Left ventricle myocardium inferior (tissue), 1 donor: ENCODE data around the gene EBP. TPM values are rescaled to one million over a fixed set of nuclear protein-coding genes. Genes with fewer than 3 reads are reported as not detected.
A peak's percentile ranks its signal among the peaks of the same experiment; 100 is the strongest.

ENCODE experiments used
- DNase-seq: peaks from one replicate; pipeline ENCODE4 v3.0.0-alpha.2; 2020
- H3K27ac ChIP-seq: fragments of 200-600 bp; replicated peaks from 2 replicates; pipeline ENCODE4 v1.8.0; 2021
- H3K27me3 ChIP-seq: fragments of 200-600 bp; 2 replicates; pipeline ENCODE4 v1.8.0; 2021; ENCODE audit warnings: low read depth
- H3K36me3 ChIP-seq: fragments of 200-600 bp; 2 replicates; pipeline ENCODE4 v1.8.0; 2021
- H3K4me1 ChIP-seq: fragments of 200-600 bp; 2 replicates; pipeline ENCODE4 v1.8.0; 2021
- H3K4me3 ChIP-seq: fragments of 200-600 bp; 2 replicates; pipeline ENCODE4 v1.8.0; 2021; ENCODE audit warnings: mild to moderate bottlenecking, moderate library complexity
- H3K9me3 ChIP-seq: fragments of 200-600 bp; replicated peaks from 2 replicates; pipeline ENCODE4 v1.8.0; 2021
- intact Hi-C: fragments of 100-400 bp; cut with micrococcal nuclease; formaldehyde crosslinking; loops from one replicate; pipeline ENCODE4 v1.11.0; 2022
- total RNA-seq: library from RNA; stranded (reverse); fragmentation: NEBNext Ultra II Directional; extraction: Animal tissue kit (Norgen Biotek cat#: 25700); gene quantifications from one replicate; pipeline ENCODE4 v1.2.1, GENCODE V29; 2021
- TF ChIP-seq, protein P1 (sequence below): fragments of 200-600 bp; IDR thresholded peaks from 2 replicates; pipeline ENCODE4 v1.8.0; 2021; ENCODE audit warnings: antibody characterized with exemption, mild to moderate bottlenecking, borderline replicate concordance
- donor health status: DM: no; HTN: yes; CAD: no; lungs with severe emphysema.

Gene EBP
- total RNA-seq, 1 donor from 2014 or later = 48.9 TPM

DNA sequence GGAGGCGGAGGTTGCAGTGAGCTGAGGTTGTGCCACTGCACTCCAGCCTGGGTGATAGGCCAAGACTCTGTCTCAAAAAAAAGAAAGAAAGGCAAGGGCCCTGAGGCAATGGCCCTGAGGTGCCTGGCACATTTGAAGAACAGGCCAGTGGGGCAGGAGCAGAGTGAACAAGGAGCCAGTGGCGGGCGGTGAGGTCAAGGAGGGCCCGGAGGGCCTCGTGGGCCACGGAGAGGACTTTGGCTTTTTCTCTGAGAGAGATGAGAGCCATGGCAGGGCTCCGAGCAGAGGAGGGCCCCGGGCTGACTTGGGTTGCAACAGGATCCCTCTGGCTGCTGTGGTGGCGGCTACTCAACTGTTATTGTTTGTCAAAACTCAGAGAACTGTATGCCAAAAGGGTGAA is 32.3 kb upstream of the EBP start:
- H3K27ac ChIP-seq = no peak overlapping the region
- no peaks in the 10 kb centered on the region for H3K27me3 ChIP-seq
- no peaks in the 10 kb centered on the region for H3K9me3 ChIP-seq
- H3K4me1 ChIP-seq = no peaks in the 10 kb centered on the region
- intact Hi-C loops = no loop called here
- no peak for DNase-seq
- no peaks in the 10 kb centered on the region for H3K36me3 ChIP-seq
- H3K4me3 ChIP-seq = no peak overlapping the region
- TF ChIP-seq, protein P1, sequence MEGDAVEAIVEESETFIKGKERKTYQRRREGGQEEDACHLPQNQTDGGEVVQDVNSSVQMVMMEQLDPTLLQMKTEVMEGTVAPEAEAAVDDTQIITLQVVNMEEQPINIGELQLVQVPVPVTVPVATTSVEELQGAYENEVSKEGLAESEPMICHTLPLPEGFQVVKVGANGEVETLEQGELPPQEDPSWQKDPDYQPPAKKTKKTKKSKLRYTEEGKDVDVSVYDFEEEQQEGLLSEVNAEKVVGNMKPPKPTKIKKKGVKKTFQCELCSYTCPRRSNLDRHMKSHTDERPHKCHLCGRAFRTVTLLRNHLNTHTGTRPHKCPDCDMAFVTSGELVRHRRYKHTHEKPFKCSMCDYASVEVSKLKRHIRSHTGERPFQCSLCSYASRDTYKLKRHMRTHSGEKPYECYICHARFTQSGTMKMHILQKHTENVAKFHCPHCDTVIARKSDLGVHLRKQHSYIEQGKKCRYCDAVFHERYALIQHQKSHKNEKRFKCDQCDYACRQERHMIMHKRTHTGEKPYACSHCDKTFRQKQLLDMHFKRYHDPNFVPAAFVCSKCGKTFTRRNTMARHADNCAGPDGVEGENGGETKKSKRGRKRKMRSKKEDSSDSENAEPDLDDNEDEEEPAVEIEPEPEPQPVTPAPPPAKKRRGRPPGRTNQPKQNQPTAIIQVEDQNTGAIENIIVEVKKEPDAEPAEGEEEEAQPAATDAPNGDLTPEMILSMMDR = no peak

DNA sequence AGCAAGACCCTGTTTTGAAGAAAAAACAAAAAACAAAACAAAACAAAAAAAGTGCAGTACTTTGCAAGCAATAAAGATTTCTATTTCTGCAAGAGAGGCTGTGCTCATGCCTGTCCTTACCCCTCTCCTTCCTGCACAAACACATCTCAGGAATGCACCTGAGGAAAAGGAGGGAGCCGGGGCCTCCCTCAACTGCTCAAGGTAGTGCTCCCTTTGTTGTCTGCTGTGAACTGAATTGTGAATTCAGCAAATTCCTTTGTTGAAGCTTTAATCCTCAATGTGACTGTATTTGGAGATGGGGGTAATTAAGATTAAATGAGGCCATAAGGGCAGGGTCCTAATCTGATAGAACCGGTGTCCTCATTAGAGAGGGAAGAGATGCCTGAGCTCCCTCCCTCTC is 31.7 kb upstream of the EBP start:
- Histone ChIP-seq H3K4me3 (no peak overlapping the region), H3K27me3 (no peaks in the 10 kb centered on the region), H3K4me1 (no peaks in the 10 kb centered on the region), H3K9me3 (no peaks in the 10 kb centered on the region), H3K36me3 (no peaks in the 10 kb centered on the region), H3K27ac (no peak overlapping the region)
- DNase-seq = no peak
- intact Hi-C loops = no loop called here
- TF ChIP-seq, protein P1 = no peak

DNA sequence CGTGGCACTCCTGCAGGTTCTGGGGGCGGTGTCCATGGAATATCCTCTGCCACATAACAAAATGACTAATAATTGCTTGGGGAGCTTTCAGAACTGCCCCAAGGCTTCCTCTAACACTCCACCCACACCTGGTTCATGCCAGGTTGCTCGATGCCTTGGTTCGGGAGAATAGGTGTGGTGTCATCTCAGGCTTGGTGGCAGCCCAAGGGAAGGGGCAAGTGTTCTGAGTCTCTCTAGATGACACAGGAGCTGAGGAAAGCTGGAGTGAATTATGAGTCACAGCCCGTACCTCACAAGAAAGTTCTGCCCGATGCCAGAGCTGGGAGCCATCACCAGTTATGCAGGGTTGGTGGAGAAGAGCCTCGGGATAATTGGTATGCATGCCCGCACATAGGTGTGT is 30.9 kb upstream of the EBP start:
- Histone ChIP-seq H3K4me1 (no peaks in the 10 kb centered on the region), H3K4me3 (no peak overlapping the region), H3K27me3 (no peaks in the 10 kb centered on the region), H3K9me3 (no peaks in the 10 kb centered on the region), H3K36me3 (no peaks in the 10 kb centered on the region), H3K27ac (no peak overlapping the region)
- no peak for DNase-seq
- TF ChIP-seq, protein P1 = no peak
- intact Hi-C loops = no loop called here

DNA sequence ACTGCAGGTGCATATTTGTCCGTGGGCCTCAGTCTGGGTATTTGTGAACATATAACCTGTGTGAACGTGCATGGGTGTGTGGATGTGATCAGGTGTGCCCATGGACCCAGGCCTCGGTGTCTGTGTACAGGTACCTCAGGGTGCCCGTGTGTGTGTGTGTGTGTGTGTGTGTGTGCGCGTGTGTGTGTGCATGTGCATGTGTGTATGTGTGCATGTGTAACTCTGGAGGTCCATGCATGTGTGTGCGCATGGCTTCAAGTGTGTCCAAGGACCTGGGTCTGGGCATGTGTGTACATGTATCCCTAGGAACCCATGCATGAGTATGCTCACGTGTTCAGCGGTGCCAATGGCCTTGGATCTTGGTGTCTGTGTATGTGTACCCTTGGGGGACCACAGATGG is 29.8 kb upstream of the EBP start:
- intact Hi-C loops = no loop called here
- no peaks in the 10 kb centered on the region for H3K27me3 ChIP-seq
- no peak overlapping the region for H3K4me3 ChIP-seq
- no peaks in the 10 kb centered on the region for H3K9me3 ChIP-seq
- no peak for DNase-seq
- no peaks in the 10 kb centered on the region for H3K36me3 ChIP-seq
- H3K27ac ChIP-seq = no peak overlapping the region
- no peaks in the 10 kb centered on the region for H3K4me1 ChIP-seq
- TF ChIP-seq, protein P1 = no peak

DNA sequence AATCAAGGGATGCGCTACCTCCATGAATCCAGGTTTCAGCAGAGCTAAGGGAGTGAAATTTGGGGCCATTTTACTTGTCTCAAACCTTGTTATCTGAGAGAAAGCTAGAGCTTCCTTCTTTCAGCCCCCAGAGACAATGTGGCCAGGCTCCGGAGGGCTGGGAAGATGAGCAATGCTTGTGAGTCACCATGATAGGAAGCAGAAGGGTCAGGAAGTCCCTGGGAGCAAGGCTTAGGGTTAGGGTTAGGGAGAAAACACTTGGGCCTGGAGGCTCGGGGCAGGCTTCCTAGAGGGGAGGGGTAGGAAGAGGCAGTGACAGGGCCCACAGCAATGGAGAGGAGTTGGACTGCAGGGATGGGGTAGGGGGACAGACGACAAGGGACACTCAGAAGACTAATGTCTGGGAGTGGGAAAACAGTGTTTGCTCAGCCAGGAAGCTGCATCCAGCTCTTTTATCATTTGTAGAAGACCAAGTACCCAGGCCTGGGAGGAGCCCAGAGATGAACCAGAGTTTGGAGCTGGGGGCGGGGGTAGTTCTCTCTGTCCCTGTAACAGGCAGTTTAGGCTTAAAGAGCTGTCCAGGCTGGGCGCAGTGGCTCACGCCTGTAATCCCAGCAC is 29.2 kb upstream of the EBP start:
- no peaks in the 10 kb centered on the region for H3K27me3 ChIP-seq
- no peaks in the 10 kb centered on the region for H3K4me1 ChIP-seq
- DNase-seq = no peak
- peak overlapping the region; percentile 38 for H3K27ac ChIP-seq
- no peaks in the 10 kb centered on the region for H3K9me3 ChIP-seq
- TF ChIP-seq, protein P1 = no peak
- no peak overlapping the region for H3K4me3 ChIP-seq
- no peaks in the 10 kb centered on the region for H3K36me3 ChIP-seq
- intact Hi-C loops = no loop called here

DNA sequence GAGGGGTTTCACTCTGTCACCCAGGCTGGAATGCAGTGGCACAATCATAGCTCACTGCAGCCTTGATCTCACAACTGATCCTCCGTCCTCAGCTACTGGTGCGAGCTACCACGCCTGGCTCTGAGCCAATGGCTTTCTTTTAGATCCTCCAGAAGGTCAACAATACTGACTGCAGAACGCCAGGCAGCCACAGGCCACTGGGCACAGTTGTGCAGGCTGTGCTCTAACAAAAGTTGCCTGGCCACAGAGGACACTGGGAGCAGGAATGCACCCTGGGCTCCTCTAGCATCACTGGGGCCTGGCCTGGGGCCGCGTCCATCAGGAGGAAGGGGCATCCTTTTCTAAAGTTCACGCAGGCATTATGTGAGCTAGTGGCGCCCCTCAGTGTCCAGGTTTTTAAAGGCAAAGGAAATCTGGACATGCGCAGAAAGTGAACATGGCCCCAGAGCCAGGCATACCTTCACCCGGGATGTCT is 27.7 kb upstream of the EBP start:
- Histone ChIP-seq H3K27me3 (no peaks in the 10 kb centered on the region), H3K4me3 (no peak overlapping the region), H3K36me3 (no peaks in the 10 kb centered on the region), H3K27ac (no peak overlapping the region), H3K9me3 (no peaks in the 10 kb centered on the region), H3K4me1 (no peaks in the 10 kb centered on the region)
- intact Hi-C loops = no loop called here
- DNase-seq = no peak
- TF ChIP-seq, protein P1 = peak; percentile 39
